Activated T-cell treated with anti-CD3 and anti-CD28 coated beads for 48 hours (primary cell): ENCODE measurements around the gene HDAC4.

Experiments used
- DNase-seq: peaks from one replicate; pipeline ENCODE4 v3.0.0-alpha.2; 2020; ENCODE audit warnings: low read depth

The HDAC4 gene

GRCh38 chr2:239200646-239201530 lies 199.9 kb downstream of the HDAC4 start:
- DNase-seq, result no peak

DNA sequence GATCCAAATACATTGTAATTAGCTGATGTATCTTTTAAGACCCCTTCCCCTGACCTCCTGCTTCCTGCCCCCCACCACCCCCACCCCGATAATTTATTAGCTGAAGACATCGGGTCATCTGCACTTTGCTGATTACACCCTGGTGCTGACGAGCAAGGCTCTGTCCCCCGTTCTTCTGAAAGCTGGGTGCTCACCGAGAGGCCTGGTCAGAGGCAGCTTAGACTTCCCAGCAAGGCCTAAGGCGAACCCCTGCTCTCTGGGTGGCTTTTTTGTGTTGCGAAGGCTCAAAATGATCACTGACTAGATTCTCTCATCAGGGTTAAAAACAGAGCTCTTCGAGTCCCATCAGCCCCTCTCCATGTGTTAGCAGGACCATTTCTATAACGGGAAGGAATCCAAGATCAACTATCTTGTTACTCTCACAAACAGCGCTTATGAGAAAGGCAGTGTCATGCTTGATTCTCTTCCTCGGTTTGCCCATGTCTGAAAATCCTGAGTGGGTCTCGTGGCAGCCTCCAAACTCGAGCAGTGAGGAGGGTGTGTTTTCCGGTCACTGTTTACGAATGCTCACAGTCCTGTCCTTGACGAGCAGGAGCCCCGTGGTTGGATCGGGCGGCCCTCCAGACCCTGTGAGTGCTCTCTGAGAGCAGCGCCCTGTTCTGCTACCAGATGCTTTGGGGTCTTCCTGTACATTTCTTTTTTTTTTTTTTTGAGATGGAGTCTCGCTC lies 201.6 kb downstream of the HDAC4 start:
- DNase-seq, result no peak

DNA sequence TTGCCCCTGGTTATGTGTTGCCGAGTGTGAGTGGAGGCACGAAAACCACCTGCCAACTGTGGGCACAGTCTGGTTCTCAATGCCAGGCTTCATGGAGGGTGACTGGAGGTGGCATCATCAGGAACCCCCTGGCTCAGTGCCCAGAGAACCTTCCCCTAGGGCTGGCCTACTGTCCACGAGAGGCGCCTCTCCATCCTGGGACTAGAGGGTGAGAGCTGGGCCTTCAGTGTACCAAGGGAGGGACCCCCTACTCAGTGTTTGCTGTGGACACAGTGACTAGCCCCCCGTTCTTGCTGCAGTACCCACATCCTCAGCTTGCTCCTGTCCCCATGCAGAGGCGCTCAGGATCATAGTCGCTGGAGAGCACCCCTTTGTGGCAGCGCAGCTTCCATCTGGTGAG lies 202.6 kb downstream of the HDAC4 start:
- DNase-seq, result no peak

GRCh38 chr2:239197146-239197545 lies 203.7 kb downstream of the HDAC4 start:
- DNase-seq, result no peak

DNA sequence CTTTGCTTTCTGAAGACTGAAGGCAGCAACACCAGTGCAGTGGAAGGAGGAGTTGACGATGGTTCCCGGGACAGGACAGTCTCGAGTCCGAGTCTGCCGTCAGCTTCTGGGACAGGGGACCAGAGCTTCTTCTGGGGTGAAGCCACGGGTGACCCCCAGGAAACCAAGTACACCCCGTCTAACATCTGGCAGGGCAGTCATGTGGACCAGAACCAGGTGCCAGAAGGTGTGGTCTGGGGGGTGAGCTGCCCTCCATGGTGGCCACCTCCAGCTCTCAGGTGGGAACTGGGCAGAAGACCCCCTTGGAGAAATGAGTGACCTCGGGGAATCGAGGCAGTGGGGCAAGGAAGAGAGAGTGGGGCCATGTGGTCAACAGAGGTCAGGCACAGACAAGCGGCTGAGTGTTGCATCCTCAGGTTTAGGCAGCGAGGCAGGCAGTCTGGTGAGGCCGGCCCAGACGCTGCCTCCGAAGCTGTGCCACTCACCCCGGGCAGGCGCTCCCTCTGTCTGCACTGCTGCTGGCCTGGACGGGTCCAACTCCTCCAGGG lies 204.3 kb downstream of the HDAC4 start:
- DNase-seq, result no peak

- DNase-seq, result no peak
Measured at GRCh38 chr2:239195992-239196391, 204.8 kb downstream of the HDAC4 start.

DNA sequence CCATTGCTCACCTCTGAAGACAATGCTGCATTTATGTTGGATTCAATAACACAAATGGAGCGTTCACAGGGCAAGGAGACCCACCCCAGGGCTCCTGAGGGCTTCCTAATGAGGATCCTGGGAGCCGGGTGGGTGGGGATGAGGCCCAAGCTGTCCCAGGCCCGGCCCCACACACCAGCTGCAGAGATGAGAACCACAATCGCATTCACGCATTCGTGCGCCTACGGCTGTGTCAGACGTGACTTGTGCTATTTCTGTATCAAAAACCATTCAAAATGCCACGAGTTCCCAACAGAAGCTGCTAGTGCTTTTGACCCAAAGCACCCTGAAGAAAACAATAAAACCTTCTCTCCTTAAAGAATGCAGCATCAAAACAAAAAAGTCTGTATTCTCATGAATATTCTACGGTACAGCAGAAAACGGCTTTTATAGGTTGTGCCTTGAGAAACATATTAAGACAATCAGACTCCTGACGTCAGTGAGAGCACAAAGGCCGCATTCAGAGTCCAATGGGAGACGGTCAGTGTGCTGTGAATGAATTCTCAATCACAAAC lies 205.4 kb downstream of the HDAC4 start:
- DNase-seq, result no peak

DNA sequence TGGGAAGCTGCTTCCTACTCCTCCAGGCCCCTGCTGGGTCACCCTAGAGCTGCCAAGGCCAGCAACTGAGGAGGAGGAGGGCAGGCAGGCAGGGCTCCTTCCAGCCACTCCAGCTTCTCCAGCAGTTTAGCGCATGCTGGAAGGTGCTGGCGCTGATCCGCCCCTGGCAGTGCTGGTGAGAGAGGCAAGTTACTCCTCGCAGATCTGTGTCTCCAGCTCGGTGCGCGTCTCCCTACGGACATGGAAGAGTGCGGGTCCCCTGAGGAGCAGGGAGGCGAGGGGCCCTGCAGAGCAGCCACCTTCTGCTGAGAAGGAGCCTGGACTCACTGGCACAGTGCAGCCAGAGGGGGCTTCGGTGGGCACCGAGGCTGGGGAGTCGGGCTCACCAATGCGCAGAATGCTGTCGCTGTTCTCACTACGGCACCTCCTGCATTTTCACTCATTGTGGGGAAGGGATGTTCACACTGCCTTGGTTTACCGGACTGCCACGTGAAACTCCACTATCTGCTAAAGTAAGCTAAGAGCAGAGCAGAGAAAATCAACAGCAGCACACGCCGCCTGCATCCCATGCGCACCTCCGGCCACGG lies 206.0 kb downstream of the HDAC4 start:
- no peak for DNase-seq

DNA sequence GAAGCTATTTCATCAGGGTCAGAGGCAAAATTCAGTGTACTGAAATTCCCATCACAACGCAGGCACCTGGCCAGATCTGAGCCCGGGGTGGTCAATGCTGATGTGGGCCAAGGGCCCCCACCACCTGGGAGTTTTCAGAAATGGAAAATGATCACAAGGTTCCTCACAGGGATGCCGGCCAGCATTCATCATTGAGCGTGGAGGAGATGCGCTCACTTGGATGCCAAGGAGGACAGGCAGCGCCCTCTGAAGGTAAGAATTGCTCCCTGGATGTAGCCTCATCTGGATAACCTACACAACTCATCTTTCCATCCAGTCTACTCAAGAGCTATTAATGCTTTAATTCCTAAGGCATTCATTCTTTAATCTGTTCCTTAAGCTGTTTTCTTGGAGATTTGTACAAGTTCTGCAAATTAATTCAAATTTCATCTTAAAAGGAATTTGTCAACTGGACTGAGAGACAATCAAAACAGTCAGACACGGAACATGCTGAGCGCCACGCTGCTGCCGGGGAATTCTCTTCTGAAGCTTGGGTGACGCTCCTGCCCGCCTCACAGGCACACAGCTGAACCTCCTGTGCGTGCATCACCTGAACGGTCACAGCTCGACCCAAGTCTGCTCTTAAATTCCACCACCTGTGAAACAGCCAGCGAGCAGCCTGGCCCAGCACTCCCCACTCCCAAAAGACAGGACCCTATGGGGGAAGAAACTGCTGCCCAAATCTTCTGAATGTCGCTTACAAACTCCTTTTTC lies 206.7 kb downstream of the HDAC4 start:
- DNase-seq, result no peak

DNA sequence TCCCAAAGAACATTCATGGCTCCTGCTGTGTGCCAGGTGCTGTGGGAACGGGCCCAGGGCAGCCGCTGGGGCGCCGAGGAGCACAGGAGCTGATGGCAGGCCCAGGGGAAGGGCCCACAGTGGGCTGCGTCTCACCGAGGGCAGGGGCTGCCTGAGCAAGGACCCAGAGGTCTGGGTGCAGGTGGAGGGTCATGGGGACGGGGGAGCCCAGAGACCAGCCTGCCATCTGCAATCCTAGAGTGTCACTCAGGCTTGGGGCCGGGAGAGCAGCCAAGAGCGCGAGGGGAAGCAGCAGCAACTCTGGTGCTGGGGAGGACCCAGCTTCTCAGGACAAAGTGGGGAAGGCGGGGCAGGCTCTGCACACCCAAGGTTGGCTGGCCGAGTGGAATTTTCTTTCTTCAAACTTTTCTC lies 207.4 kb downstream of the HDAC4 start:
- DNase-seq, result no peak

DNA sequence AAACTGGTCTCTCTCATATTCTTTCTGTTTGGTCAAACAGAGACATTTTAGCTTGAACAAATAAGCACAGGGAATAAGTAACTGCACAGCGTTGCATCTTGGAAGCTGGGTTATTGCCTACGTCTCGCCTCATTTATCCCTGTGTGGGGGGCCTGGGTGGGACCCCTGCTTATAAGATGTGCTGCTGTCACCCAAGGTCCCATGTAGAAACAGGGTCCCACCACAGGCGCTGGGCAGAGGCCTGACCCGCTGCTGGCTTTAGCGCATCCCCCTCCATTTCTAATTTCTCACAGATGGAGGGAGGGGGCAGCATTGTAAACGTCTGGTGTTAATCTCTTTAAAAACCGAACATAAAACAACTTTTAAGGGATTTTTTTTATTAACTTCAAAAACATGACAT lies 207.8 kb downstream of the HDAC4 start:
- no peak for DNase-seq

DNA sequence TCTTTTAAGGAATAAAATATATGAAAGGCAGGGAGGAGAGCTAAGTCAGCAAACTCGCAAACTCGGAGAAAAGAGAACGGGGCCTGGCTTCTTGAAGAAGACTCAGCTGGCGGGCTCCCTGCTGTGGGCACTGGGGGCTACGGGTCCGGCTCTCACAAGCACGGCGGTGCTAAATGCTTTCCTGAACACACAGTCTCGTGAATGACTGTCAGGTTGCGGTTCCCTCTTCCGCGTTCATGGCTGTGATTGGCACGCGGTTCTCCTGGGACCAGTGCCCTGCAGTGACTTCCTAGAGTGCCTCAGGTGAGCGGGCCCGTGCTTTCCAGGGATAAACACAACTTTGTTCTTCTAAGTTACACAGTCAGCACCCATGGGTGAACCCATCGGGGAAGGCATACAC lies 208.4 kb downstream of the HDAC4 start:
- DNase-seq, result no peak

DNA sequence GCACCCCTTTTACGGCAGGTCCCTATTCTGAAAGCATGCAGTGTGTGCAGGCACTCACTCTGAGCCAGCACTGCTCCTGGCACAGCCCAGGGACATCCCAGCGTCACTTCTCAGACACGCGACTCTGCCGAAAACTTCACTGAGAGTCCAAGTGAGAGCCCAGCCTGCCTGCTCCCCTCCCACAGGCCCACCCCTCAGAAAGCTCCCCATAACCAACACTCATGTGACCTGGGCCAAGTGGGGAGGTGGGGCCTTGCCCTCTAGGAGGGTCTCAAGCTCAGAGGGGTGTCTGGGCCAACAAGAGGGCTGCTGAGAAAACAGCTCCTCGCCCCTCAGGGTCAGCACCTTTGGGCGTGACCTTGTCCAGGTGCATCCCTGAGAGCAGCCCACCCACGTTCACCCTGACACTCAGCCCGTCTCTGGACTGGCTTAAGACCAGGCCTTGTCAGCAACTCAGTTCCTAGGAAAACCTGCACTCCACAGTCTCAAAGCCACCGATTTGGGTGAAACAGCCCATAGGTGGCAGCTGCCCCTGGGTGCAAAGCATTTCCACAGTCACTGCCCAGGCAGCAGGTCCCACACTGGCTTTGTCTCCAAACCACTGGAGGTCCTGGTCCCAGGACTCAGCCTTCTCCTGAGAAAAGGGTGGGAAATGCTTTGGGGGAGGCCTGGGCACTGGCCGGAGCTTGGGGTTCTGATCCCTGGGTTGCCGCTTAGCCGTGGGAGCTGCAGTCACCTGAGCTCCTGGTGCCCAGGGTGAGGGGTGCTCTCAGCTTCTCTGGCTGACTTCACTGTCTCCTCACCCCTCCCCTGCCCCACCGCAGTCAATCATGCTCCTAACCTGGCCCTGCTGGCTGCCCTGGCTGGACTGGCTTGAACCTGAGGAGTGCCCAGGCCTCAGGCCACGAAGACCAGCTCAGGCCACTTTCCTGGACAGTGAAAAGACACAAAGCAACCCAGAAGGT lies 209.6 kb downstream of the HDAC4 start:
- DNase-seq, result no peak

GRCh38 chr2:239190361-239190760 lies 210.5 kb downstream of the HDAC4 start:
- DNase-seq, result no peak

DNA sequence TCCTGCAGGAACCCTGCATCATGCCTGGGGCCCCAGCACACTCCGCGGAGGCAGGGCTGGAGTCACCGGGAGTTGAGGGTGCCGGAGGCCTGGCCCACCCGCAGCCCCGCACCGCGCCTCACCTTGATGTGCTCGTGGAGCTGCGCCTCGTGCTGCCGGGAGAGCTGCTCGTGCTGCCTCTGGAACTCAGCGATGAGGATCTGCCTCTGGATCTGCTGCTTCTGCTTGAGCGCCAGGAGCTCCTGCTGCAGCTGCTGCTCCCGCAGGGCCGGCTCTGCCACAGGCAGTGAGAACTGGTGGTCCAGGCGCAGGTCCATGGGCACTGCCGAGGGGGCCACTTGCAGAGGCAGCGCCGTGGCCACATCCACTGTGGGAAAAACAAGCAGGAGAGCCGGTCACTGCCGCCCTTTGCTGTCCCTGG lies 211.1 kb downstream of the HDAC4 start:
- no peak for DNase-seq

- no peak for DNase-seq
Measured at GRCh38 chr2:239188536-239188935, 212.3 kb downstream of the HDAC4 start.

- DNase-seq, result no peak
Measured at GRCh38 chr2:239187464-239188253, 213.2 kb downstream of the HDAC4 start.

DNA sequence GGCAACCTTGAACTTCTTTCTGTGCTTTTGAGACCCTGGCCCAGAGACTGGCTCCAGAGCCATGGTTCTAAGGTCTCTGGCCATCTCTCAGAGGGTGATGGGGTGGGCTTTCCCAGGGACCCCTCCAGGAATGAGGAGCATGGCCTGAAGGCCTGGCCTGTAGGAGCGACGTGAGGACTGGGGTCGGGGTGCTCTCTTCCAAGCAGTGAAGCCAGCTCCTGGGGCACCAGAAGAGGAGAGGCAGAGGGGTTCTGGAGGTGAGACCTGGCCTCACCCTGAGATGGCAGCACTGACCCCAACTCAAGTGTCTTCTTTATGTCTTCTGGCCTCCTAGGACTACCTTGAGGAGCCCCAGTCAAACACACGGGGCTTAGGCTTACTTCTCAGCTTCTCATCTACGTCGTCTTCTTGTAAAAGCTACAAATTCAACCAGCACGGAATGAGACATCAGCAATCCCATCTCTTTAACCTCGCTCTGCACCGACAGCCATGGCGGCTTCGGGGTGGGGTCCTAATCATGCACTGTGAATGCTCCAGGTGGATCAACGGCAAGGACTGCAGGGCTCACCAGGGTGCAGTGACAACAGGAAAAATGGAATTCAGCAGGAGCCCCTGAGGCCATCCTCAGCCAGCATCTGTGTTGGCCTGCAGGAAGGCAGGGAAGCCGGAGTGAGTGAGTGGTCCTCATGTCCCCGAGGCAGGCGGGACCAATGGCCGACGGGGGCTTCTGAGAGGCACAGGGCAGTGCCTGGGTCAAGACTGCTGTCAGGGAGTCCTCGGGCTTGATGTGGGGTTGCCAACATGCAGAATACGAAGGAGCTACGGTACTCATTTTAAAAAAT lies 214.1 kb downstream of the HDAC4 start:
- DNase-seq, result no peak
